HG03575 (cell line): ENCODE results near the gene SLC7A6.
A peak's percentile ranks its signal among the peaks of the same experiment; 100 is the strongest.

Experiments
- ATAC-seq: cut with Tn5 transposase; IDR thresholded peaks from one replicate; pipeline ENCODE4 v1.9.1; 2021; ENCODE audit not compliant: unreplicated experiment, insufficient number of reproducible peaks, low FRiP score; ENCODE audit errors: extremely low read depth

Gene SLC7A6

DNA sequence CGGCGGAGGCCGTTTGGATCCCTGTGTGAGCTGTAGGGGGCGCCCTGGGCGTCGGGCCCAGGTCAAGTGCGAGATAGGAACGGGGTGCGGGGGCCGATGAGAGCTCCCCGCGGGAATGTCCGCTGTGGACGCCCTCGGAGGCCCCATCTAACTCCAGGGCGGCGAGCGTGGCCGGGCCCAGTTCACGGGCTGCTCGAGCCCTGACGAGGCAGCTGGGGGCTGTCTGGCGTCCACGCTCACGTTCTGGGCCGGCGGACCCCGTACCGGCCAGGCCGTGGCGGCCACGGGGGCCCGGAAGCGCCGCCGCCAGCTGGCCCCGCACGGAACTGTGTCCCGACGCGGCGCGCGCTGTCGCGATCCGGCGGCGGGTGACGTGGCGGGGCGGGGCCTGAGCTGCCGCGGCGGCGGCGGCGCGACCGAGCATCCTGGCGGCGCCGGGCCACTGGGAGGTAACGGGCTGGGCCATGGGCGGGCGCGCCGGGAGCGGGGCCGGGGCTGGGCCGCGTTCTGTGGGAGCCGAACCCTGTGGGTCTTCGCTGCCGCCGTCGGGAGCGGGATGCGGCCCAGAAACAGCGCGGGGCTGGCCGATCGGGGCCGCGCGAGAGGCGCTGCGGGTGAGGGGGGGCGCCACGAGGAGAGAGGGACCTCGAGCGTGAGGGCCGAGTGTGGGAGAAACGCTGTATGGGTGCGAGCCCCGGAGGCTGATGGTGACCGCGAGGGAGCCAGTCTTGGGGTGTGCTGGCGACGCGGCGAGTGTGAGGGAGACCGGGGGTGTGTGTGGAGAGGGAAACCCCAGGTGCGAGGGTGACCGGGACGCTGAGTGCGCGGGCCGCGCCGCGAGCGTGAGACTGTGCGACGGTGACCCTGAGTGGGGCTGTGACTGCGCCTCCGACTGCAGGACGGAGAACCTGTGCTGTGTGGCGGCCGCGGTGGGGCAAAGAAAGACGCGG lies at the start of gene SLC7A6:
TSS of gene SLC7A6 (plus strand) at position 399 of the 950 bp plus-strand sequence. CDS start 10,201 bp downstream, outside the sequence.
- ATAC-seq: peak; percentile 35

GRCh38 chr16:68214726-68215125 lies 49.6 kb upstream of the SLC7A6 start:
- ATAC-seq: no peak

- ATAC-seq: no peak
Observed at GRCh38 chr16:68215302-68215701, 49.0 kb upstream of the SLC7A6 start.

DNA sequence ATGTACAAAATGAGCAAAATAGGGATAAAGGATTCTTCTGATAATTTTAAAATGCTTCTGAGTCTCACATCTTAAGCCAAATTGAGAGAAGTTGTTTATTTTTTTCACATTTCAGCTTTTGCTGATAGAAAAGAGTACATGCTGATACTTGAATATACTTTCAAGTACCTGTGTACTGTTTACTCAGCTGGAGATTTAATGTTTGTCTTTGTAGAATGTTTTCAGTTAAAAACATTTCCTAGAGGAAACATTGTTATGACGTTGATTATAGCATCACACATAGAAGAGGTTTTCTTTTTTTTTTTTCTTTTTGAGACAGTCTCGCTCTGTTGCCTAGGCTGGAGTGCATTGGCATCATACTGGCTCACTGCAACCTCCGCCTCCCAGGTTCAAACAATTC lies 48.1 kb upstream of the SLC7A6 start:
- no peak for ATAC-seq

DNA sequence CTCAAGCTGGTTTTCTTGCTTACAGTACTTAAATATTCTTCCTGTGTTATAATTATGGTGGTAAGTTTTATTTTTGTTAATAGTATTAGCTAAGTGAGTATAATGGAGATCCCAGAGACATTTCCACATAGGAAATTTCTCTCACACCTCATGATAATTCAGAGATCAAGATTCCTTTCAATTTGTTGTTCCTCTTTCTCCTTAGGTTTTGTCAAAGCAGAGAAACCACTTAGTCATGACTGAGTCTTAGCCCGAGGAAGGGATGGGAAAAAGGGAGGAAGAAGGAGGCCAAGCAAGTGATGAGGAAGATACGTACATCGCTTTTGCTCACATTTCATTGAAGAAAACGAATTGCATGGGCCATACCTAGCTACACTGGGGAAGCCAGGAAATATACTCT lies 46.8 kb upstream of the SLC7A6 start:
- no peak for ATAC-seq

- no peak for ATAC-seq
Observed at GRCh38 chr16:68219725-68220351, 44.5 kb upstream of the SLC7A6 start.

GRCh38 chr16:68223072-68223471 lies 41.3 kb upstream of the SLC7A6 start:
- no peak for ATAC-seq

GRCh38 chr16:68226116-68226515 lies 38.2 kb upstream of the SLC7A6 start:
- ATAC-seq: no peak

DNA sequence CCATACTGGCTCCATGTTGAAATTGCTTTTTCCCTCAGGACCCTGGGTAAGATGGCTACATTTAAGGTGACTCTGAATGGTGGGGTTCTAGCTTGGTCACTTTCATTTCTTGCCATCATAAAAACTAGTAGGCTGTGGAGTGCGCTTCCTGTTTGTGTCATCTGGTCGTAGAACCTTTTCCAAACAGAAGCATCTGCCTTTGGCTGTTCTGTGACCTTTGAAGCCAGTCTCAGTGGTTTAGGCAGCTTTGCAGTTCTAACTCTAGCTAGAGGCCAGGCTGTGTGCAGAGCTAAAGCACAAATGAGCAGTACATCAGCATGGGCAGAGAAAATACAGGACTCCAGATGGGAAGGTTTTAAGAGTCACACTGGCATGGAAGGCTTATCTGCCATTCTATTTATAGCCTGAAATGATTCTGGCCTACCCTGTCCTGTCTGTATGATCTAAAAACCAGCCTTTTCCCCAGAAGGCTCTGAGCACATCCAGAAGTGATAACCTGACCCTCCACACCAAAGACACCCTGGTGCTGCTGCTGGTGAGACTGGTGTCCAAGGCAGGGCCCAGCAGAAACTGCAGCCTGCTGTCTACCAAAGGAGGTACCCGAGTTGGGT lies 37.0 kb upstream of the SLC7A6 start:
- no peak for ATAC-seq

DNA sequence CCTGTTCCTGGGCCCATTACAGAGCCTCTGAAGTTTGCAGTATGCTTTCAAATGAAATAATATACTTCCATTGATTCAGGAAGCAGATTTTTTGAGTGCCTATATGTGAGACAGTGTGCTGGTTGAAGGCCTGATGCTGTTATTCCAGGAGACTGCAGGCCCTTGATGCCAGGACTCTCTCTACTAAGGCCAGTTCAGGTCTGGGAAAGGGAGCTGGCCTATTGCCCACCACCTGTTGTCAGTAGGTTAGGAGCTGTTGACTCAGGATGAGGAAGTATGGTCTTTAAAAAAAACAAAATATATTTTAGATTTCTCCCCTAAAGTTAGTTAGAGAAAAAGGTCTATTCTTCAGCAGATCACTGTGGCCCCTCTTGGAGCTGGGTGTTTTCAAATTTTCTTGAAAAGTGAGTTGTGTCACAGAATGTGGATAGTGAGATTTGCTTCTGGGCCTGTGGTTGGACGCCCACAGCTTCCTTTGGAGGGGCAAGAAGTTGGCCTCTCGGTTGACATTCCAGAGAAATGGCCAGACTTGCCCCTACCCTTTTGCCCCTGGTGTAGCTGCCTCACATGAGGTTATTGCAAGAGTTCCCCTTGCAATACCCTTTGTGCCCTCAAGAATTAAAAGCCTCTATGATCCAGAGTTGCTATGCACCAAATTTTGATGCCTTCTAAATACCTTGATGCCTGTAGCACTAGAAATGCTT lies 36.3 kb upstream of the SLC7A6 start:
- ATAC-seq: no peak

DNA sequence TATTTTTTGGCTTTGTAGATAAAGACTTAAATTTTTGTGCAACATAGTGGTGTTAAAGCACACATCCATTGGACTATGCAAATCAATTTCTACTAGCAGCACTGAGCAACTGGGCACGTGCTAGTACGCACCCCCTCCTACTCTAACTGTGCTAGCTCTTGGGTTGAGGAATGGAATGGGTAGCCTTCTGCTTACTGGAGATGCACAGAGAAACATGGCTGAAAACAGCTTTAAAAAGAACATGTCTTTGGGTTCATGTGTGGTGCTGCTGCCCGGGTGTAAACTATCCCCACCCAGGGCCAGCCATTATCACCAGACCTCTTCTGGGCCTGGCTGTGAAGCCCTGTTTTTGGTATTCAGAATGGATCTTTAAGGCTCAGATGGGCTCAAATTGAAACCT lies 35.7 kb upstream of the SLC7A6 start:
- no peak for ATAC-seq

DNA sequence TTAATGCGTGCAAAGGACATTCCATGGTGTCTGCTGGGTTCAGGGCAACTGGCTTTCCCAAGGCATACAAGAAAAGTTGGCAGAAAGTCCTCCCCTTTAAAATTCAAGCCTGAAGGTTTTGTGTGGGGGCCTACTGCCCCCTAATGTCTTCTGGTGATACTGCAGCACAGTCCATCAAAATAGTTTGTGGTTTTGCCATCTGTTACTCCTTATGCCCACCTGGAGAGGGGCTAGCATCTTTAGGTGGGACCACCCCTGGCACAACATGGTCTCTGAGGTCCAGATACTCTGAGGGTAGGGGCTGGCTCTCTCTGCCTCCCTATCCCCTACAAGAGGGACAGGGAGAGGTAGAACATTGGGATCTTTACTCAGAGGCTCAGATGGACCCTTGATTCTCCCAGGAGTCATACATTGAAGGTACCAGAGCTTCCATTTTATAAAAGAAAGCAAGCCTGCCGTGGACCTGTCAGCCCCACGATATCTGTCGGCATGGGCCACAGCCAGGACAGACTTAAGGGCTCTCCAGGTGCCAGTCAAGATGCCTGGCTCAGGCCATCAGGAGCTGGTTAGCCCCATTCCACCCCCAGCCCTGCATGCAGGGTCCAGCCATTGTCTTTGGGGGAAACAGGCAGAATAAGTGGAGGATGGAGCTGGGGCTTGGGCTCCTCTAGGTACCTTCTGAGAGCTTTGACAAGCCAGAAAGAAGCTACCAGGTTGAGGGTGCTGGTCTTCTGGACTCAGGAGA lies 34.7 kb upstream of the SLC7A6 start:
- no peak for ATAC-seq

DNA sequence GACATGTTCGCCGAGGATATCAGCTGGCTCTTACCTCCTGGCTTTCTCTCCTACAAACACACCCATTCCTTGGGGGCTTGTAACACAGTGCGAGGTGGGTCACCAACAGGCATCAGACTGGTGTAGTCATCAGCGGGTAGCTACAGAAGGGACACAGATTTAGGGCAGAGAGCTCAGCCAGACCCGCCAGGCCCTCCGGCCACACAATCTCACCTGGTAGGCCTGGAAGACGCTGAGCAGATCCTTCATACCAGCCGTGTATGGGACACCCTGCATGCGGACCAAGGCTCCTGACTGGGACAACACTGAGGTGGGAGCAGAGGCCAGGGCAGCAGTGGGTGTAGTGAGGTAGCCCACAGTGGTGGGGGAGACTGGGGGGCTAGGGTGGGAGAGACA lies 34.2 kb upstream of the SLC7A6 start:
- no peak for ATAC-seq

GRCh38 chr16:68230956-68231355 lies 33.4 kb upstream of the SLC7A6 start:
- ATAC-seq: no peak

DNA sequence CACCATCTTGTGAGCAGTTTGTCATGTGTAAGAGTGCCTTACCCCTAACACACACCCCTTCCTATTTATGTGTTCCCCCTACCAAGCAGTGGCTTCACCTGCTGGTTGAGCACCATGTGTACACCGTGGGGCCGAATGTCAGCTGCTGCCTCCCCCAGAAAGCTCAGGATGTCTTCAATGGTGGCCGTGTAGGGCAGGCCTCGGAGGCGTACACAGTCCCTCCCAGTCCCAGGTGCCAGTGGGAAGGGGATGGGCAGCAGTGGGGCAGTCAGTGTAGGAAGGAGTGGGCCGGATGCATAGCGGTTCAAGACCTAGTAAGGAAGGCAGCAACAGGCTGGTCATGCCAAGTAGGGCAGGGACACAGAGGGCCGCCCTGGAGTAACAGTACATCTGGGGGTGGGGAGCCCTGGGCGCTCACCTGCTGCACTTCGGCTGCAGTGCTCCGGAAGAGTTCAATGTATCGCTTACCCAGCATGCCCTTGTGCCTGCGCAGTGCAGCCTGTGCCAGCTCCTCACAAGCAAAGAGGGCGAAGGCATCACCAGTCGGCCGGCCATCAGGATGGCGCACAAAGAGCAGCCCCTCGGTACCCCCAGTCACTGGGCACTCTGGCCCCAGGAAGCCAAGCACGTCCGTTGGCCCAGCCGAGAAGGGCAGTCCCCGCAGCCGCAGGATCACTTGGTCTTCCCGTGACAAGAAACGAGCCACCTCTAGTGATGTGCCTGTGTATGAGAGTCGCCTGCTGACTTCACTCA lies 32.8 kb upstream of the SLC7A6 start:
- ATAC-seq: no peak

GRCh38 chr16:68232335-68232734 lies 32.0 kb upstream of the SLC7A6 start:
- ATAC-seq: no peak

- no peak for ATAC-seq
Observed at GRCh38 chr16:68233085-68233834, 31.1 kb upstream of the SLC7A6 start.
